ENCODE data around the gene PACS1.
"Not testable (repeated sequence)": the region's sequence is repeated elsewhere in the genome, so short reads cannot be mapped to it uniquely, and the experiment has no call there.

PACS1 gene

GRCh38 chr11:66277064-66277463 is 207.0 kb downstream of the PACS1 start:
- DNase-seq (ENCODE audit: low read depth), result not testable (repeated sequence)

- DNase-seq (ENCODE audit: low read depth), result no peak
These were observed 207.6 kb downstream of the PACS1 start, which contains the start of gene CNIH2 for GRCh38 chr11:66277471-66278362. TSS of gene CNIH2 (plus strand) at chr11:66278175. CDS start at chr11:66278457, 282 bp downstream.

GRCh38 chr11:66278363-66279091 is 208.5 kb downstream of the PACS1 start:
- DNase-seq (ENCODE audit: low read depth), result no peak

GRCh38 chr11:66279092-66279734 is 209.1 kb downstream of the PACS1 start:
- DNase-seq (ENCODE audit: low read depth), result no peak

- DNase-seq (ENCODE audit: low read depth), result no peak
These were observed 210.4 kb downstream of the PACS1 start for GRCh38 chr11:66280428-66280827.

GRCh38 chr11:66281001-66281400 is 210.9 kb downstream of the PACS1 start:
- no peak for DNase-seq (ENCODE audit: low read depth)

GRCh38 chr11:66281776-66282467 is 211.8 kb downstream of the PACS1 start:
- DNase-seq (ENCODE audit: low read depth), result no peak

GRCh38 chr11:66282468-66283455 is 212.7 kb downstream of the PACS1 start:
- peak; percentile 98 for DNase-seq (ENCODE audit: low read depth)

- DNase-seq (ENCODE audit: low read depth), result no peak
These were observed 213.5 kb downstream of the PACS1 start for GRCh38 chr11:66283461-66284105.

- DNase-seq (ENCODE audit: low read depth), result no peak
These were observed 214.5 kb downstream of the PACS1 start for GRCh38 chr11:66284526-66285078.

- DNase-seq (ENCODE audit: low read depth), result no peak
These were observed 215.3 kb downstream of the PACS1 start for GRCh38 chr11:66285250-66285947.

GRCh38 chr11:66286699-66287098 is 216.6 kb downstream of the PACS1 start:
- no peak for DNase-seq (ENCODE audit: low read depth)

GRCh38 chr11:66287211-66287888 is 217.3 kb downstream of the PACS1 start:
- DNase-seq (ENCODE audit: low read depth), result no peak

GRCh38 chr11:66287889-66288670 is 218.0 kb downstream of the PACS1 start:
- DNase-seq (ENCODE audit: low read depth), result no peak

GRCh38 chr11:66288671-66289547 is 218.8 kb downstream of the PACS1 start, which contains the start of gene YIF1A:
TSS of gene YIF1A (minus strand) at chr11:66289143. CDS start at chr11:66288985, 158 bp downstream.
- DNase-seq (ENCODE audit: low read depth), result peak; percentile 98

GRCh38 chr11:66289548-66290329 is 219.7 kb downstream of the PACS1 start:
- DNase-seq (ENCODE audit: low read depth), result peak; percentile 73
